ENCODE data around the gene PEPD.

DNA sequence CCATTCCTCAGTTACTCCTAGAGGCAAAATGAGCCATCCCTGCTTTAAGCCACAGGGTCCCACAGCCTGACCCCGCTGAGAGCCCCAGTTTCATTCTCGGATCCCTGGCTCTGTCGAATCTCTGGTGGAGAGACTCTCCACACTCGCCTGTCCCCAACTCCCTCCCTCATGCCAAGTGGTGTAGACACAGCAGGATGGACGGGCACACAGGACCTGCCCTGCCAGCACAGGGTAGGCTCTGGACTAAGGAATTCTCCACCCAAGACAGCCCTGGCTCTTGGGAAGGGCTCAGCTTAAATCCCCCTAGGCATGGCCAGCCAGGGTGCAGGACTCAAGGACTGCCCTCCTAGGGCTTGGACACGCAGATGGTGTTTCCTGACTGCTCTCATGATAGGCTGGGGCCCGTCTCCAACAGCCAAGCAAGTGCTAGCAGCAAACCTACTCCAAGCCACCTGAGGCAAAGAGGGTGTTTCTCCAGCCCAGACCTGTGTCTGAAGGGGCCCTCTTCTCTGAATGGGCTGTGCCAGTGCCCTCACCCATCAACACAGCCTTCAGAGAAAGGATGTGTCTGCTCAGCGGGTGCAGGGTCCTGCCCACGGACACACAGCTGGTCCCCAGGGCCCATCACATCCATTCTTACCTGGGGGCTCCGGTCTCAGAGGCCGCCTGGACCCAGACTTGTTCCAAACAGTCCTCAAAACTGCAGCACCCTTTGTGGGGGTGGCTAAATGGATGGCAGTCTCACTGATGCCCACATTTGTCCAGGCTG, 65.3 kb downstream of the PEPD start:
- TF ChIP-seq CTCF (IDR thresholded peaks at IDR 0.05 in 4 of 5, conservative IDR thresholded peaks at IDR 0.05 in 1 of 5) (no peak), POLR2A (IDR thresholded peaks at IDR 0.05) (no peak)
